NT2/D1 (cell line): ENCODE data around the gene GIMAP8.

ENCODE experiments used
- SUZ12 ChIP-seq: IDR thresholded peaks from 2 replicates; pipeline ENCODE4 v1.6.1; 2011; ENCODE audit not compliant: insufficient read length, insufficient read depth; ENCODE audit errors: extremely low read depth
- YY1 ChIP-seq: IDR thresholded peaks from 2 replicates; pipeline ENCODE4 v1.6.1; 2011; ENCODE audit not compliant: insufficient read length, insufficient read depth

- TF ChIP-seq YY1 (no peak), SUZ12 (no peak)
These were observed 29.3 kb upstream of the GIMAP8 start for GRCh38 chr7:150420987-150421674.
